ENCODE results near the gene FAM118B. TPM values are rescaled to one million over a fixed set of nuclear protein-coding genes. Genes with fewer than 3 reads are reported as not detected.

FAM118B gene
- polyA plus RNA-seq, 1 of the 3 experiments (the other 2 are of a cell fraction), result 19.5 TPM

GRCh38 chr11:126169291-126169690 is 42.3 kb upstream of the FAM118B start (continued):
- TF ChIP-seq, protein P1, sequence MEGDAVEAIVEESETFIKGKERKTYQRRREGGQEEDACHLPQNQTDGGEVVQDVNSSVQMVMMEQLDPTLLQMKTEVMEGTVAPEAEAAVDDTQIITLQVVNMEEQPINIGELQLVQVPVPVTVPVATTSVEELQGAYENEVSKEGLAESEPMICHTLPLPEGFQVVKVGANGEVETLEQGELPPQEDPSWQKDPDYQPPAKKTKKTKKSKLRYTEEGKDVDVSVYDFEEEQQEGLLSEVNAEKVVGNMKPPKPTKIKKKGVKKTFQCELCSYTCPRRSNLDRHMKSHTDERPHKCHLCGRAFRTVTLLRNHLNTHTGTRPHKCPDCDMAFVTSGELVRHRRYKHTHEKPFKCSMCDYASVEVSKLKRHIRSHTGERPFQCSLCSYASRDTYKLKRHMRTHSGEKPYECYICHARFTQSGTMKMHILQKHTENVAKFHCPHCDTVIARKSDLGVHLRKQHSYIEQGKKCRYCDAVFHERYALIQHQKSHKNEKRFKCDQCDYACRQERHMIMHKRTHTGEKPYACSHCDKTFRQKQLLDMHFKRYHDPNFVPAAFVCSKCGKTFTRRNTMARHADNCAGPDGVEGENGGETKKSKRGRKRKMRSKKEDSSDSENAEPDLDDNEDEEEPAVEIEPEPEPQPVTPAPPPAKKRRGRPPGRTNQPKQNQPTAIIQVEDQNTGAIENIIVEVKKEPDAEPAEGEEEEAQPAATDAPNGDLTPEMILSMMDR (IDR thresholded peaks at IDR 0.05), result no peak
- TF ChIP-seq MEF2A (IDR thresholded peaks at IDR 0.05; ENCODE audit: borderline replicate concordance, low read depth) (no peak), NFIC (IDR thresholded peaks at IDR 0.05; ENCODE audit: borderline replicate concordance) (no peak), FOSL2 (IDR thresholded peaks at IDR 0.05; ENCODE audit: borderline replicate concordance, low read depth) (no peak), SIN3A (IDR thresholded peaks at IDR 0.05; ENCODE audit: borderline replicate concordance, low read depth, low read length) (no peak)

DNA sequence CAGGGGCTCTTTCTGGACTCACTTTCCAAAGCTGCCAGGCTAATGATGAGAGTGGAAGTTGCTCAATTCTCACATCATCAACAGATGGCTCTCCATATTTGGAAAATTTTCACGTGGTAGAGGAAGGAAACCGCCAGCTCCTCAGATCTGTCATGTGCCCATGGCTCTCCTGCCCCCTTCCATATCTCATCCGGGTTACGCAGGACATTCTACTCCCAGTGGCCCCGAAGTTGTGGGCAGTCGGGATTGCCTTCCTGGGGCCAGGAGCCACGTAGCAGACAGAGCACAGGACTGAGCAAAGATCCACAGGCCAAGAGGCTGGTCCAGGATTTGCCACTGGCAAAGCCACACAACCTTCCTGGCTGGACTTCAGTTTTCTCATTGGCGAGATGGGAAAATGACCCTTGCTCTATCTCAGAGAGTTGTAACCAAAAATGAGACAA is 39.0 kb upstream of the FAM118B start:
- H2AFZ ChIP-seq (ENCODE audit: low read depth), result no peak overlapping the region
- H3K9ac ChIP-seq, result no peak overlapping the region
- no peaks in the 10 kb centered on the region for H3F3A ChIP-seq (replicated peaks; ENCODE audit: insufficient read depth)
- 76% methylated on average over 8 of the region's 8 CpGs for WGBS (ENCODE audit: low lambda C conversion rate)
- no peaks in the 10 kb centered on the region for H3K79me2 ChIP-seq (ENCODE audit: insufficient read depth)
- no peaks in the 10 kb centered on the region for H3K36me3 ChIP-seq (replicated peaks in 1 of 2; ENCODE audit: control insufficient read depth in 1 of 2, insufficient read depth in 2 of 2, low read length in 1 of 2)
- CTCF ChIA-PET, result no interaction called here
- TF ChIP-seq RAD21 (IDR thresholded peaks at IDR 0.05; ENCODE audit: low read length) (no peak), NRF1 (IDR thresholded peaks at IDR 0.05; ENCODE audit: low read depth, low read length) (no peak), SMC3 (IDR thresholded peaks at IDR 0.05; ENCODE audit: low read depth, low read length) (no peak), USF1 (IDR thresholded peaks at IDR 0.05; ENCODE audit: borderline replicate concordance, low read depth) (no peak), JUND (IDR thresholded peaks at IDR 0.05) (no peak), FOSL2 (IDR thresholded peaks at IDR 0.05; ENCODE audit: borderline replicate concordance, low read depth) (no peak)
- H3K4me3 ChIP-seq (ENCODE audit: low read depth in 2 of 2, low read length in 1 of 2), result no peak overlapping the region
- peaks cover 0 to 11% of the 10 kb centered on the region in 2 experiments; a peak in 1 of 4 replicates for H3K4me1 ChIP-seq (ENCODE audit: control insufficient read depth in 1 of 2, insufficient read depth in 2 of 2, low read depth in 1 of 2, low read length in 1 of 2)
- DNase-seq, result no peak
- H3K9me2 ChIP-seq, result no peaks in the 10 kb centered on the region
- POLR2A ChIA-PET, result no interaction called here
- H3K27ac ChIP-seq (ENCODE audit: low read depth in 2 of 2, low read length in 1 of 2), result no peak overlapping the region
- H3K9me3 ChIP-seq, result no peaks in the 10 kb centered on the region
- no peak overlapping the region for H3K4me2 ChIP-seq
- no peaks in the 10 kb centered on the region for H3K27me3 ChIP-seq (ENCODE audit: insufficient read depth)
- H4K20me1 ChIP-seq (ENCODE audit: insufficient read depth), result no peaks in the 10 kb centered on the region

- H3K9ac ChIP-seq, result no peak overlapping the region
- POLR2A ChIA-PET, result no interaction called here
- H3F3A ChIP-seq (replicated peaks; ENCODE audit: insufficient read depth), result no peaks in the 10 kb centered on the region
- H3K4me1 ChIP-seq (ENCODE audit: control insufficient read depth in 1 of 2, insufficient read depth in 2 of 2, low read depth in 1 of 2, low read length in 1 of 2), result peaks cover 0 to 7% of the 10 kb centered on the region in 2 experiments; a peak in 1 of 4 replicates
- no peak for DNase-seq
- H3K9me3 ChIP-seq, result no peaks in the 10 kb centered on the region
- H2AFZ ChIP-seq (ENCODE audit: low read depth), result no peak overlapping the region
- CTCF ChIA-PET, result no interaction called here
- H3K36me3 ChIP-seq (replicated peaks in 1 of 2; ENCODE audit: control insufficient read depth in 1 of 2, insufficient read depth in 2 of 2, low read length in 1 of 2), result no peaks in the 10 kb centered on the region
- no peaks in the 10 kb centered on the region for H3K27me3 ChIP-seq (ENCODE audit: insufficient read depth)
- WGBS (ENCODE audit: low lambda C conversion rate), result 85% methylated on average over 8 of the region's 9 CpGs
- no peak overlapping the region for H3K27ac ChIP-seq (ENCODE audit: low read depth in 2 of 2, low read length in 1 of 2)
- H4K20me1 ChIP-seq (ENCODE audit: insufficient read depth), result no peaks in the 10 kb centered on the region
- no peak overlapping the region for H3K4me3 ChIP-seq (ENCODE audit: low read depth in 2 of 2, low read length in 1 of 2)
- H3K79me2 ChIP-seq (ENCODE audit: insufficient read depth), result no peaks in the 10 kb centered on the region
- no peaks in the 10 kb centered on the region for H3K9me2 ChIP-seq
- H3K4me2 ChIP-seq, result no peak overlapping the region
- TF ChIP-seq RAD21 (IDR thresholded peaks at IDR 0.05; ENCODE audit: low read length), result no peak
- TF ChIP-seq MAX (IDR thresholded peaks at IDR 0.05; ENCODE audit: low read depth), result no peak
- TF ChIP-seq, protein P2, sequence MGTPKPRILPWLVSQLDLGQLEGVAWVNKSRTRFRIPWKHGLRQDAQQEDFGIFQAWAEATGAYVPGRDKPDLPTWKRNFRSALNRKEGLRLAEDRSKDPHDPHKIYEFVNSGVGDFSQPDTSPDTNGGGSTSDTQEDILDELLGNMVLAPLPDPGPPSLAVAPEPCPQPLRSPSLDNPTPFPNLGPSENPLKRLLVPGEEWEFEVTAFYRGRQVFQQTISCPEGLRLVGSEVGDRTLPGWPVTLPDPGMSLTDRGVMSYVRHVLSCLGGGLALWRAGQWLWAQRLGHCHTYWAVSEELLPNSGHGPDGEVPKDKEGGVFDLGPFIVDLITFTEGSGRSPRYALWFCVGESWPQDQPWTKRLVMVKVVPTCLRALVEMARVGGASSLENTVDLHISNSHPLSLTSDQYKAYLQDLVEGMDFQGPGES (IDR thresholded peaks at IDR 0.05; ENCODE audit: low read depth, low read length), result no peak
- TF ChIP-seq MEF2A (IDR thresholded peaks at IDR 0.05; ENCODE audit: borderline replicate concordance, low read depth), result no peak
- TF ChIP-seq NFIC (IDR thresholded peaks at IDR 0.05; ENCODE audit: borderline replicate concordance), result no peak
- TF ChIP-seq NRF1 (IDR thresholded peaks at IDR 0.05; ENCODE audit: low read depth, low read length), result no peak
- TF ChIP-seq USF1 (IDR thresholded peaks at IDR 0.05; ENCODE audit: borderline replicate concordance, low read depth), result no peak
- TF ChIP-seq, protein P1 (IDR thresholded peaks at IDR 0.05), result no peak
- no peak for TF ChIP-seq EP300 (IDR thresholded peaks at IDR 0.05; ENCODE audit: borderline replicate concordance in 1 of 2, low read depth in 1 of 2, low read length in 1 of 2)
- TF ChIP-seq, protein P3, sequence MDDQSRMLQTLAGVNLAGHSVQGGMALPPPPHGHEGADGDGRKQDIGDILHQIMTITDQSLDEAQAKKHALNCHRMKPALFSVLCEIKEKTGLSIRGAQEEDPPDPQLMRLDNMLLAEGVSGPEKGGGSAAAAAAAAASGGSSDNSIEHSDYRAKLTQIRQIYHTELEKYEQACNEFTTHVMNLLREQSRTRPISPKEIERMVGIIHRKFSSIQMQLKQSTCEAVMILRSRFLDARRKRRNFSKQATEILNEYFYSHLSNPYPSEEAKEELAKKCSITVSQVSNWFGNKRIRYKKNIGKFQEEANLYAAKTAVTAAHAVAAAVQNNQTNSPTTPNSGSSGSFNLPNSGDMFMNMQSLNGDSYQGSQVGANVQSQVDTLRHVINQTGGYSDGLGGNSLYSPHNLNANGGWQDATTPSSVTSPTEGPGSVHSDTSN (IDR thresholded peaks at IDR 0.05), result no peak
- TF ChIP-seq YY1 (IDR thresholded peaks at IDR 0.05; ENCODE audit: low read depth), result no peak
- no peak for TF ChIP-seq FOXJ3 (CRISPR knock-in tag; IDR thresholded peaks at IDR 0.05)
Observed at GRCh38 chr11:126173257-126173656, 38.3 kb upstream of the FAM118B start.
